ENCODE data around the gene CNDP1.

The CNDP1 gene

DNA sequence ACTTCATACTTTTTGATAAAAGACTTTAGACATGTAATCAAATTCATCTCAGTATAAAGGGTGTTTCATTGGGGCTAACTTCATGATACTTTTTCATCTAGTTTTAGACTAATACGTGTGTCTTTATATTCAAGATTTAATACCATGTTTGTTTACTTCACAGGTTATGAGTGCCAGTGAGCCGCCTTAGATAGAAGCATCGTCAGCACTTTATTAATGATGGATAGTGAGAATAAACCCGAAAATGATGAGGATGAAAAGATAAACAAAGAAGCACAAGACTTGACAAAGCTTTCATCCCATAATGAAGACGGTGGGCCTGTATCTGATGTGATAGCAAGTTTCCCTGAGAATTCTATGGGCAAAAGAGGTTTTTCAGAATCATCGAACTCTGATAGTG lies 96.5 kb downstream of the CNDP1 start:
- no peak for TF ChIP-seq TAF1 (IDR thresholded peaks at IDR 0.05; ENCODE audit: borderline replicate concordance, insufficient read depth, low read length)

GRCh38 chr18:74631212-74631611 lies 96.9 kb downstream of the CNDP1 start:
- TF ChIP-seq REST (IDR thresholded peaks at IDR 0.05; ENCODE audit: insufficient read depth in 1 of 2, low read depth in 2 of 2, low read length in 2 of 2) (no peak), FOXP2 (optimal IDR thresholded peaks at IDR 0.05; ENCODE audit: borderline replicate concordance, extremely low read depth, extremely low read length, insufficient read depth) (no peak), TAF1 (IDR thresholded peaks at IDR 0.05; ENCODE audit: borderline replicate concordance, insufficient read depth, low read length) (no peak), SIN3A (IDR thresholded peaks at IDR 0.05; ENCODE audit: borderline replicate concordance, insufficient read depth, low read length) (no peak), POLR2AphosphoS5 (IDR thresholded peaks at IDR 0.05; ENCODE audit: low read depth, low read length) (no peak)

- TF ChIP-seq POLR2AphosphoS5 (IDR thresholded peaks at IDR 0.05; ENCODE audit: low read depth, low read length) (no peak), TAF1 (IDR thresholded peaks at IDR 0.05; ENCODE audit: borderline replicate concordance, insufficient read depth, low read length) (no peak), FOXP2 (optimal IDR thresholded peaks at IDR 0.05; ENCODE audit: borderline replicate concordance, extremely low read depth, extremely low read length, insufficient read depth) (no peak), SIN3A (IDR thresholded peaks at IDR 0.05; ENCODE audit: borderline replicate concordance, insufficient read depth, low read length) (no peak), REST (IDR thresholded peaks at IDR 0.05; ENCODE audit: insufficient read depth in 1 of 2, low read depth in 2 of 2, low read length in 2 of 2) (no peak)
These were observed 97.5 kb downstream of the CNDP1 start for GRCh38 chr18:74631623-74632350.

DNA sequence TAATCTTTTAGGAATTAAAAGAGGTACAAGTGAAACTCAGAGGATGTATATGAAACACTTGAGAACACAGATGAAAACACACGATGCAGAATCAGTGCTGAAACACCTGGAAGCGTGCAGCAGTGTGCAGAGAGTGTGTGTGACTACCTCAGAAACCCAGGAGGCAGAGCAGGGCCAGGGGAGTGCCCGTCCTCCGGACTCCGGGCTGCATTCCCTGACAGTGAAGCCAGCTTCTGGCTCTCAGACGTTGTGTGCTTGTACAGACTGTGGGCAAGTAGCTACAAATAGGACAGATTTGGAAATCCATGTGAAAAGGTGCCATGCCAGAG lies 98.0 kb downstream of the CNDP1 start:
- TF ChIP-seq POLR2AphosphoS5 (IDR thresholded peaks at IDR 0.05; ENCODE audit: low read depth, low read length) (no peak), SIN3A (IDR thresholded peaks at IDR 0.05; ENCODE audit: borderline replicate concordance, insufficient read depth, low read length) (no peak), TAF1 (IDR thresholded peaks at IDR 0.05; ENCODE audit: borderline replicate concordance, insufficient read depth, low read length) (no peak), REST (IDR thresholded peaks at IDR 0.05; ENCODE audit: insufficient read depth in 1 of 2, low read depth in 2 of 2, low read length in 2 of 2) (no peak), FOXP2 (optimal IDR thresholded peaks at IDR 0.05; ENCODE audit: borderline replicate concordance, extremely low read depth, extremely low read length, insufficient read depth) (no peak)

- no peak for TF ChIP-seq POLR2AphosphoS5 (IDR thresholded peaks at IDR 0.05; ENCODE audit: low read depth, low read length)
- TF ChIP-seq FOXP2 (optimal IDR thresholded peaks at IDR 0.05; ENCODE audit: borderline replicate concordance, extremely low read depth, extremely low read length, insufficient read depth) = no peak
- TF ChIP-seq REST (IDR thresholded peaks at IDR 0.05; ENCODE audit: insufficient read depth in 1 of 2, low read depth in 2 of 2, low read length in 2 of 2) = no peak
- TF ChIP-seq TAF1 (IDR thresholded peaks at IDR 0.05; ENCODE audit: borderline replicate concordance, insufficient read depth, low read length) = no peak
- no peak for TF ChIP-seq SIN3A (IDR thresholded peaks at IDR 0.05; ENCODE audit: borderline replicate concordance, insufficient read depth, low read length)
These were observed 98.6 kb downstream of the CNDP1 start for GRCh38 chr18:74632856-74633255.

Data from PFSK-1 (cell line).